ENCODE data around the gene DGKG. TPM values are rescaled to one million over a fixed set of nuclear protein-coding genes. Genes with fewer than 3 reads are reported as not detected.

Gene DGKG
- total RNA-seq, 1 donor from 2014 or later, result 3.9 TPM

GRCh38 chr3:186128158-186128557 is 233.9 kb downstream of the DGKG start:
- no peak for TF ChIP-seq CTCF (IDR thresholded peaks at IDR 0.05)
- H3K27me3 Mint-ChIP-seq, result no peaks in the 10 kb centered on the region
- H3K4me3 Mint-ChIP-seq, result no peak overlapping the region
- ChIA-PET POLR2A (no interaction called here), CTCF (no interaction called here)
- DNase-seq (no peak), ATAC-seq (ENCODE audit: low read depth) (no peak)
- H3K9me3 Mint-ChIP-seq, result no peaks in the 10 kb centered on the region
- no peak overlapping the region for H3K27ac Mint-ChIP-seq
- H3K36me3 Mint-ChIP-seq (ENCODE audit: low read depth), result no peaks in the 10 kb centered on the region
- no peaks in the 10 kb centered on the region for H3K4me1 Mint-ChIP-seq
- intact Hi-C loops (cut with micrococcal nuclease), result no loop called here

GRCh38 chr3:186127463-186127862 is 234.6 kb downstream of the DGKG start:
- POLR2A ChIA-PET, result no interaction called here
- no peak for TF ChIP-seq CTCF (IDR thresholded peaks at IDR 0.05)
- H3K27ac Mint-ChIP-seq, result no peak overlapping the region
- no peaks in the 10 kb centered on the region for H3K9me3 Mint-ChIP-seq
- H3K4me1 Mint-ChIP-seq, result no peaks in the 10 kb centered on the region
- H3K36me3 Mint-ChIP-seq (ENCODE audit: low read depth), result no peaks in the 10 kb centered on the region
- H3K27me3 Mint-ChIP-seq, result peaks cover 3% of the 10 kb centered on the region
- CTCF ChIA-PET, result no interaction called here
- DNase-seq (no peak), ATAC-seq (ENCODE audit: low read depth) (no peak)
- no peak overlapping the region for H3K4me3 Mint-ChIP-seq
- intact Hi-C loops (cut with micrococcal nuclease), result no loop called here

DNA sequence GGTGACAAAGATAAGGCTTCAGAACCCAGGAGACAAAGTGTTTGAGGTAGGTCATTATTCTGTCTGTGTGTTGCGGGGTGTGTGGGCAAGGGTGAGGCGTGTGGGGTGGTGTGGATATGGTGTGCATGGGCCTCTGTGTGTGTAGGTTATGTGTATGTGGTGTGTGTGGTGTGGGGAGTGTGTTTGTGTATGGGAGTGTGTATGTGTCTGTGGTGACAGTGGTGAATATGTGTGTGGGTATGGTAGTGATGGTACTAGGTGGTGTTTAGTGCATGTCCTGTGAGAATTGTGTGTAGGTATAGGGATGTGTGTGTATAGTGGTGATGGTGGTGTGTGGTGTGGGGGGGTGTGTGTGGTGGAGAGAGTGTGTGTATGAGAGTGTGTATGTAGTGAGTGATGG is 236.9 kb downstream of the DGKG start:
- Mint-ChIP-seq H3K27ac (no peak overlapping the region), H3K4me3 (no peak overlapping the region), H3K27me3 (peaks cover 16% of the 10 kb centered on the region), H3K4me1 (no peaks in the 10 kb centered on the region), H3K36me3 (ENCODE audit: low read depth) (no peaks in the 10 kb centered on the region), H3K9me3 (no peaks in the 10 kb centered on the region)
- intact Hi-C loops (cut with micrococcal nuclease), result no loop called here
- TF ChIP-seq CTCF (IDR thresholded peaks at IDR 0.05), result no peak
- ChIA-PET CTCF (no interaction called here), POLR2A (no interaction called here)
- DNase-seq (no peak), ATAC-seq (ENCODE audit: low read depth) (no peak)

DNA sequence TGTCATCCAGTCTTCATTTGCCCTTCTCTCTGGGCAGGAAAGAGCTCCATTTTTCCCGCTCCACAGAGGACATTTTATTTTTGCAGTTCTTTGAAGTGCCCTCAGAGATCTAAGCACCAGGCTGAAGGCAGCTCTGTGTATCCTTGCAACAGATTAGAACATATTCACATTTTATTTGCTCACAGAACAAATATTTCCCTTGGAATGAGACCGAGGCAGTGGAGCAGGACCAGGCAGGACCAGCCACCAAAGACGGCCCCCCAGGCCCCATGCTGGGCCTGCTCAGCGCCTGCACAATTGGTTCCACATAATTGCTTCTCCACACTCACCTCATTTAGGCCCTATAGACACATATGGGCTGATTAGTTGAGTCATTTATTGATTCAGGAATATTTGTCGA is 237.4 kb downstream of the DGKG start:
- H3K9me3 Mint-ChIP-seq, result no peaks in the 10 kb centered on the region
- intact Hi-C loops (cut with micrococcal nuclease), result no loop called here
- H3K27ac Mint-ChIP-seq, result no peak overlapping the region
- CTCF ChIA-PET, result no interaction called here
- H3K36me3 Mint-ChIP-seq (ENCODE audit: low read depth), result no peaks in the 10 kb centered on the region
- ATAC-seq (ENCODE audit: low read depth), result no peak
- TF ChIP-seq CTCF (IDR thresholded peaks at IDR 0.05), result no peak
- peaks cover 16% of the 10 kb centered on the region for H3K27me3 Mint-ChIP-seq
- no peak for DNase-seq
- POLR2A ChIA-PET, result no interaction called here
- H3K4me1 Mint-ChIP-seq, result no peaks in the 10 kb centered on the region
- H3K4me3 Mint-ChIP-seq, result no peak overlapping the region

DNA sequence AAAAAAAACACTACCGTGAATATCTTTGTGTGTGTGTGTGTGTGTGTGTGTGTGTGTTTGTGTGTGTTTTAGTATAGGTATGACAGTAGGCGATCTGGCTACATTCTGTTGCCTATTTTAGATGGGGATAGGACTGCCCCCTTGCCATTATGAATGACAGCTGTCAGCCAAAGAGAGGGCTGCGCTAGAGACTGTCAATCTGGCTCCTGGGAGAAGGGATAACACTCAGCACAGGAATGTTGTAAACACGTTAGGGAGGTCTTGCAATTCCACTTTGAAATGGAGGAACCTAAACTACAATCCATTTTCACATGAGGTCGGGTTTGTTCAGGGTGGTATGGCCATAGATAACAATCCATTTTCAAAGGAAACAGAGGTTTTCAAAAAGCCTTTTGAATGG is 239.0 kb downstream of the DGKG start:
- TF ChIP-seq CTCF (IDR thresholded peaks at IDR 0.05), result no peak
- Mint-ChIP-seq H3K27ac (no peak overlapping the region), H3K4me3 (no peak overlapping the region), H3K36me3 (ENCODE audit: low read depth) (no peaks in the 10 kb centered on the region), H3K27me3 (peaks cover 26% of the 10 kb centered on the region), H3K9me3 (no peaks in the 10 kb centered on the region), H3K4me1 (no peaks in the 10 kb centered on the region)
- intact Hi-C loops (cut with micrococcal nuclease), result no loop called here
- POLR2A ChIA-PET, result no interaction called here
- no peak for ATAC-seq (ENCODE audit: low read depth)
- CTCF ChIA-PET, result no interaction called here
- no peak for DNase-seq

Data from activated B cell treated with CpG ODN at 0.5 μM for 24 hours (primary cell).